Body of pancreas (tissue), 4 donors: ENCODE measurements around the gene CRYBA4. TPM values are rescaled to one million over a fixed set of nuclear protein-coding genes. Genes with fewer than 3 reads are reported as not detected.

Experiments
- ATAC-seq: fragments of 150-250 bp; one replicate; pipeline ENCODE4 v1.9.1; 2016
- DNase-seq, 4 donors: peaks; one replicate each; pipeline ENCODE4 v3.0.0-alpha.2; 2019
- H3K27ac ChIP-seq, 4 donors: fragments of 200-600 bp; sonication (generic); 1 replicate in 3 of 4; 2 replicates in 1 of 4; pipeline versions ENCODE4 v1.5.1 to v1.6.1; 2016 to 2019; ENCODE audit warnings: mild to moderate bottlenecking in 1 of 4, mixed read lengths in 1 of 4, moderate library complexity in 1 of 4
- H3K27me3 ChIP-seq, 2 donors: fragments of 200-600 bp; sonication (generic); one replicate each; pipeline ENCODE4 v1.6.0; 2016; ENCODE audit warnings: mild to moderate bottlenecking in 1 of 2
- H3K36me3 ChIP-seq, 2 donors: fragments of 200-600 bp; sonication (generic); replicated peaks in 1 of 2; 2 replicates each; pipeline ENCODE4 v1.5.1; 2016; ENCODE audit warnings: low read depth in 2 of 2; ENCODE audit not compliant: insufficient read depth in 1 of 2
- H3K4me1 ChIP-seq: fragments of 200-600 bp; sonication (generic); one replicate; pipeline ENCODE4 v1.6.0; 2016
- H3K4me3 ChIP-seq, 2 donors: fragments of 200-600 bp; sonication (generic); 1 replicate in 1 of 2; 2 replicates in 1 of 2; pipeline ENCODE4 v1.5.1; 2016 to 2019
- H3K9me3 ChIP-seq, 3 donors: fragments of 200-600 bp; sonication (generic); 1 replicate in 2 of 3; 2 replicates in 1 of 3; pipeline ENCODE4 v1.5.1; 2016
- CTCF ChIP-seq, 7 experiments: fragments of 450-650 bp in 4 of 7; fragments of 200-600 bp in 3 of 7; sonication (generic) in 3 of 7; IDR thresholded peaks; one replicate each; pipeline ENCODE4 v1.5.1; 2016 to 2019; ENCODE audit warnings: antibody characterized with exemption in 7 of 7
- POLR2A ChIP-seq, 3 donors: fragments of 450-650 bp; IDR thresholded peaks; one replicate each; pipeline ENCODE4 v1.6.1; 2016; ENCODE audit warnings: antibody characterized with exemption in 3 of 3, mild to moderate bottlenecking in 2 of 3
- WGBS, 2 donors: methylation state at CpG; one replicate each; pipeline ENCODE4 v1.1.5; 2017; 5-methylcytosine and 5-hydroxymethylcytosine counted together
- intact Hi-C: fragments of 100-400 bp; cut with DNase I; formaldehyde crosslinking; loops from one replicate; pipeline ENCODE4 v1.15.1; 2023
- total RNA-seq, 2 donors: library from RNA; depleted of rRNA; stranded (reverse); fragments of >200 nt; gene quantifications; one replicate each; pipeline ENCODE4 v1.1.0, GENCODE V29; 2016

CRYBA4 gene
- total RNA-seq, 2 donors from 2014 or later, result not detected

DNA sequence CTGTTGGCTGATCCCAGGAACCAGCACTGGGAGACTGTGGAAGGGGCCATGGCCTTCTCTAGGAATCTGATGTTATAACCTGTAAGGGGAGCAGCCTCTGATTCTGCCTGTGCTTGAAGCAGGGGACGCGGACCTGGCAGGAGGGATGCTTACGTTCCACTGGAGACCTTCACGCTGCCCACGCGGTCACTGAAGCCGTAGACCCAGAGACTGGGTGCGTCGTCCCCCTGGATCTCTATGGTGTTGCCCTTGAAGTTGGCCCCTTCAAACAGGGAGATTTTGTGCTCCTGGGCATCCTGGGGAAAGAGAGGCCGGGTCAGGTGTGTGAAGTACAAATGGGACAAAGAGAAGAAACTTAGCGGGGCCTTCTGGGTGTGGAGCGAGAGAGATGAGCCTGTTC is 20.0 kb upstream of the CRYBA4 start:
- TF ChIP-seq POLR2A (IDR thresholded peaks at IDR 0.05), result no peak
- no peak for TF ChIP-seq CTCF (IDR thresholded peaks at IDR 0.05)
- intact Hi-C loops, result no loop called here
- H3K27ac ChIP-seq, result no peak overlapping the region
- H3K27me3 ChIP-seq, result no peaks in the 10 kb centered on the region
- WGBS, 2 donors, result 86% methylated on average over 12 of the region's 12 CpGs
- peaks cover 8% of the 10 kb centered on the region for H3K4me1 ChIP-seq
- no peaks in the 10 kb centered on the region for H3K9me3 ChIP-seq
- H3K36me3 ChIP-seq, result no peaks in the 10 kb centered on the region
- DNase-seq, result no peak
- ATAC-seq, result no peak
- no peak overlapping the region for H3K4me3 ChIP-seq

GRCh38 chr22:26602127-26602526 is 19.6 kb upstream of the CRYBA4 start:
- no peak overlapping the region for H3K4me3 ChIP-seq
- intact Hi-C loops, result no loop called here
- TF ChIP-seq POLR2A (IDR thresholded peaks at IDR 0.05) (no peak), CTCF (IDR thresholded peaks at IDR 0.05) (no peak)
- peaks cover 8% of the 10 kb centered on the region for H3K4me1 ChIP-seq
- DNase-seq (no peak), ATAC-seq (no peak)
- H3K27ac ChIP-seq, result no peak overlapping the region
- WGBS, 2 donors, result 69 to 81% methylated on average over 4 of the region's 4 CpGs
- H3K27me3 ChIP-seq, result no peaks in the 10 kb centered on the region
- no peaks in the 10 kb centered on the region for H3K36me3 ChIP-seq
- no peaks in the 10 kb centered on the region for H3K9me3 ChIP-seq

DNA sequence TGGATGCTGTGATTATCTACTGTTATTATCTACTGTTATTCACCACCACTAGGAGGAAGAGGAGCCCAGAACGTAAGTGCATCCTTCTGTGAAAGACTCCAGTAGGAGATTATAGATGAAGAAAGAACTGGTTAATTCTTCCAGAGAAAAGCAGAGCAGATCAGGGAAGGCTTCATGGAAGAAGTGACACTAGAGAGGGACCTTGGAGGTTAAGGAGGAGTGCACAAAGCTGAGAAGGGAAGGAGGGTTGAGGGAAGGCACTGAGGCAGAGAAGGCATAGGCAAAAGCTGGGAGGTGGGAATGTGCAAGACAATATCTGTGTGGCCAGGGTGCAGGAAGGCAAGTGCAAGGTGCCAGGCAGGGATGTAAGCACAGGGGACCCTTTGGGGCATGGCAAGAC is 17.4 kb upstream of the CRYBA4 start:
- TF ChIP-seq POLR2A (IDR thresholded peaks at IDR 0.05) (no peak), CTCF (IDR thresholded peaks at IDR 0.05) (no peak)
- Histone ChIP-seq H3K27me3 (no peaks in the 10 kb centered on the region), H3K36me3 (no peaks in the 10 kb centered on the region), H3K9me3 (no peaks in the 10 kb centered on the region), H3K4me3 (no peak overlapping the region), H3K4me1 (no peaks in the 10 kb centered on the region), H3K27ac (no peak overlapping the region)
- WGBS, 2 donors, result 83 to 96% methylated on average over 1 of the region's 1 CpG
- intact Hi-C loops, result no loop called here
- DNase-seq (no peak), ATAC-seq (no peak)

DNA sequence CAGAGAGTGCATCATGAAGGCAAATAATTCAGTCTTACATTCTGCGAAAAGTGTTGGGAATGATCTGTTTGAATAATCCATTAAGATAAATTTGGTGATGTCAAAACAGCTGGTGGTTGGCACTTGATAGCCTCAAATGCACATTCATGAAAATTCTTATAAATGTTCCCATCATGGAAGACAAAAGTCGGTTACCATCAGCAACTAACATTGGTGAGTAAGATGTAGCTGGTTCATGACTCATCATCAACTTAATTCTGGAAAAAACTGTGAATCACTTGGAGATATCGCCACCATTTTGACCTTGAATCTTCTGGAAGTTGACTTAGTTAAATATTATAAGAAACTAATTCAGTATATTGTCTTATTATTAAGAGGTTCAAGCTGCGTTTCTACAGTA is 15.2 kb upstream of the CRYBA4 start:
- 73 to 76% methylated on average over 4 of the region's 4 CpGs for WGBS, 2 donors
- no peaks in the 10 kb centered on the region for H3K9me3 ChIP-seq
- intact Hi-C loops, result no loop called here
- ATAC-seq (no peak), DNase-seq (no peak)
- no peaks in the 10 kb centered on the region for H3K4me1 ChIP-seq
- no peak overlapping the region for H3K4me3 ChIP-seq
- no peaks in the 10 kb centered on the region for H3K36me3 ChIP-seq
- H3K27ac ChIP-seq, result no peak overlapping the region
- TF ChIP-seq POLR2A (IDR thresholded peaks at IDR 0.05) (no peak), CTCF (IDR thresholded peaks at IDR 0.05) (no peak)
- H3K27me3 ChIP-seq, result no peaks in the 10 kb centered on the region

GRCh38 chr22:26608129-26608528 is 13.6 kb upstream of the CRYBA4 start:
- no peak for TF ChIP-seq CTCF (IDR thresholded peaks at IDR 0.05)
- no peak for TF ChIP-seq POLR2A (IDR thresholded peaks at IDR 0.05)
- Histone ChIP-seq H3K27me3 (no peaks in the 10 kb centered on the region), H3K4me1 (no peaks in the 10 kb centered on the region), H3K27ac (no peak overlapping the region), H3K9me3 (no peaks in the 10 kb centered on the region), H3K36me3 (no peaks in the 10 kb centered on the region), H3K4me3 (no peak overlapping the region)
- no peak for DNase-seq
- ATAC-seq, result no peak
- WGBS, 2 donors, result 26 to 28% methylated on average over 2 of the region's 2 CpGs
- intact Hi-C loops, result no loop called here
